Stimulated activated CD8-positive, alpha-beta memory T cell treated with anti-CD3 and anti-CD28 coated beads, Interleukin-12 subunit alpha, Interleukin-12 subunit beta, amount 100 ng/mL, for 24 hours (primary cell): ENCODE measurements around the gene CLASP1.
"Not testable (repeated sequence)": the region's sequence is repeated elsewhere in the genome, so short reads cannot be mapped to it uniquely, and the experiment has no call there.

Source experiments
- DNase-seq: peaks from one replicate; pipeline ENCODE4 v3.0.0-alpha.2; 2020; ENCODE audit errors: extremely low read depth

Gene CLASP1

DNA sequence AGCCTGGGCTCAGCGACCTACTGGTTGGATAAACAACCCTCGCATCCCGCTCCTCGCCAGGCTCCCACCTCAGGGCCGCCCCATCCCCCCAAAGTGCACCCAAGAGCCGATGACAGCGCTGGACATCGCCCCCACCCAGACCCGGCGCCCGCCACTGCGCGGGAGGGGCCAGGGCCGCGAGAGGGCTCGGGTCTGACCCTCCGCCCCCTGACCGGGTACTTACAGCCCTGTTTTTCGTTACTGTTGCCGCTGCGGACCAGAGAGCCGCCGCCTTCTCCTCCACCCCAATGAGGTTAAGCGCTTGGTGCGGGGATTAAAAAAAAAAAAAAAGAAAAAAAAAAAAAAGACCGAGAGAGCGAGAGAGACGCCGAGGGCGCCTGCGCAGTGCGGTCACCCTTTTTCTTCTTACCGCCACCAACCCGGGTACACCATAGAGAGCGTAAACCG, at the start of gene CLASP1:
TSS of gene CLASP1 (minus strand) at position 314 of the 447 bp plus-strand sequence. CDS start 43,567 bp downstream, outside the sequence.
- no peak for DNase-seq

DNA sequence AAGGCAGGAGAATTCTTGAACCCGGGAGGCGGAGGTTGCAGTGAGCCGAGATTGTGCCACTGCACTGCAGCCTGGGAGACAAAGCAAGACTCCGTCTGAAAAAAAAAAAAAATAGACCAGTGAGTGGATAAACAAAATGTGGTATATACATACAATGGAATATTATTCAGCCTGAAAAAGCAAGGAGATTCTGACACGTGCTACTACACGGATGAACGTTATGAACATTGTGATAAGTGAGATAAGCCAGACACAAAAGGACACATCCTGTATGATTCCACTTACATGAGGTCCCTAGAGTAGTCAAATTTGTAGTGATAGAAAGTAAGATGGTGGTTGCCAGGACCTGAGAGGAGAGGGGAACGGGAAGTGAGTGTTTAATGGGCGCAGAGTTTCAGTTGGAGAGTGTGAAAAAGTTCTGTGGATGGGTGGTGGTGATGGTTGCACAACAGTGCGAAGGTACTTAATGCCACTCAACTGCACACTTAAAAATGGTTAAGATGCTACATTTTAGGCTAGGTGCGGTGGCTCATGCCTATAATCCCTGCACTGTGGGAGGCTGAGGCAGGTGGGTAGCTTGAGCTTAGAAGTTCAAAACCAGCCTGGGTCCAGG, 49.2 kb upstream of the CLASP1 start:
- DNase-seq: no peak

DNA sequence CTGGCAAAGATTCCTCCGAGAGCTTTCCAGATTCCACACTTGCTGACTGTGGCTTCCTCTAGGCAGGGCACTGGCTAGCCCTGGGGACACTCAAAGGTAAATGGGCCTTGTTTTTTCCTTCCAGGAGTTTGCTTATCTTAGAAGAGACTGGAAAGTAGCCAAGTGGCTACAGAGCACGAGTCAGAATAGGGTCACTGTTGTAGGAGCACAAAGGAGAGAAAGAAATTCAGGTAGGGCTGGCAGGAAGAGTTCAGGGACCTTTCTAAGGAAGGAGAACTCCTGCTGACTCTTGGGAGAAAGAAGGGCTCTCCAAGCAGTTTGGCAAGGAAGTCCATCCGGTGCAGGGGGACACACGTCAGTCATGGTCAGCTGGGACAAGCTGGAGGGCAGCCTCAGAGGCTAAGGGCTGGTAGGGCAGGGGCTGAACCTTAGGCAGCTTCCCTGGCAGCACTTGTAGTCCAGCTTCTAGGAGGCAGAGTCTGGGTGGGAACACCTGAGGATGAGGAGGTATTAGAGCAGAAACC, 47.9 kb upstream of the CLASP1 start:
- DNase-seq: no peak

DNA sequence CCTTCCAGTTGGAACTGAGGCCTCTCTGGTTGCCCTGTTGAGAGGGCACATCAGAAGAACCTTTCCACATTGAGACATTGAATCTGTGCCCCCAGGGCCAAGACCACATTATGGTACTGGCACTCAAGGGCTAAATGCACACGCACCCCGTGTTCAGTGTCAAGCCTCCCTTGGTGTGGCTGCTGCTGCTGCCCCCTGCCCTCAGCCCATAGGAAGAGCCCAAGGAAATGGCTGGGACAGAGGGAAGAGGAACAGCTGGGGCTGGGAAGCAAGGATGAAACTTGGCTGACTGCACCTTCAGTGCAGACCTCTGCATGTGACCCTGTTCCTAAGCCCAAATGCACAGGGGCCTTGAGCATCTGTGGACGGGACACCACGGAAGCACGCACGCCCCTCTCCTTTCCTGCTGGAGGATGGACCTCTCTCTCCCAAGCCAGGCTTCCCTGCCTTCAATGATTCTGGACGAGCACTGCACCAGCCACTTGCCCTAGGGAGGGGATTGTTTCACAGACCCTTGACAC, 47.2 kb upstream of the CLASP1 start:
- DNase-seq: no peak

DNA sequence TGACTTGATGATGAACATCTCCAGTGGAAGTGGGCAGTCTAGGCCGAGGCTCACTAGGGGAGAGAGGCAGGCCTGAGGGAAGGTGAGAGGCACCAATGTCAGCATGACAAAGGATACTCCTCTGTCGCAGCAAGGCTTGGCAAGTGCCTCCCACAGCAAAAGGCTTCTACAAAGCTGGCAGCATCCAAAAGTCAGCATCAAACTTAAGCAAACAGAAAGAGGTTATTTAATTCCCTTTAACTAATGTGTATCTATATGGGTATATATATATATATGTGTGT, 45.8 kb upstream of the CLASP1 start:
- DNase-seq: no peak

DNA sequence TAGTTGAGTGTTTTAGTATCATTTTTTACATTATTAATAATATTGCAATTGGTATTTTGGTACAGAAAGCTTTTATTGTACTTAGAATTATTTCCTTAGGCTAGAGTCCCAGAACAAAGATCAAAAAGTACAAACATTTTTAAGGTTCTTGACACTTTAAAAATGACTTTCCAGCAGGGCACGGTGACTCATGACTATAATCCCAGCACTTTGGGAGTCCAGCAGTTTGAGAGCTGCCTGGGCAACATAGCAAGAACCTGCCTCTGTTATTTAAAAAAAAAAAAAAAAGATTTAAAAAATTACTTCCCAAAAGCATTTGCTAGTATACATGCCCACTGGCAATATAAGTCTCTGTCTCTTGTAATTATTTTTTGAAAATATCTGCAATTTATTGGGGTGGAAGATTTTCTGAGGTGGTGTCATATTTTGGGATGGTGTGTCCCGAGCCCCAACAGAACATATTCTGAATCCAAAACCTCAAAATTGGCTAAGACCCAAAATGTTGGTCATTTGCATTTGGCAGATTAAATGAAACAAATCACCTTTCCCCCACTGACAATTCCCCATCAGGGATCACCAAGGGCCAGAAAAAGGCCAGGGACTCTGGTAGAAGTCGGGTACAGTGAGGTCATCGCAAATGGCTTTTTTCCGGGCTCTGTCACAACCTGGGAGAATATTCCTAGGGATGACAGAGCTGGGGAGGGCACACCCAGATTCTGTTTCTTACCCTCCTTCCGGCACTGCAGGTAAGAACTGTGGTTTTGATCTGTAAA, 45.3 kb upstream of the CLASP1 start:
- DNase-seq: no peak

DNA sequence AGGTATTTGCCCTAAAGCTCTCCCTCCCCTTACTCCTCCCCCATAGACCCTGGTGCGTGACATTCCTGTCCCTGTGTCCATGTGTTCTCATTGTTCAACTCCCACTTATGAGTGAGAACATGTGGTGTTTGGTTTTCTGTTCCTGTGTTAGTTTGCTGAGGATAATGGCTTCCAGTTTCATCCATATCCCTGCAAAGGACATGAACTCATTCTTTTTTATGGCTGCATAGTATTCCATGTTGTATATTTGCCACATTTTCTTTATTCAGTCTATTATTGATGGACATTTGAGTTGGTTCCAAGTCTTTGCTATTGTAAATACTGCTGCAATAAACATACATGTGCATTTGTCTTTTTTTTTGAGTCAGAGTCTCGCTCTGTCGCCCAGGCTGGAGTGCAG, 41.3 kb upstream of the CLASP1 start:
- not testable (repeated sequence) for DNase-seq

DNA sequence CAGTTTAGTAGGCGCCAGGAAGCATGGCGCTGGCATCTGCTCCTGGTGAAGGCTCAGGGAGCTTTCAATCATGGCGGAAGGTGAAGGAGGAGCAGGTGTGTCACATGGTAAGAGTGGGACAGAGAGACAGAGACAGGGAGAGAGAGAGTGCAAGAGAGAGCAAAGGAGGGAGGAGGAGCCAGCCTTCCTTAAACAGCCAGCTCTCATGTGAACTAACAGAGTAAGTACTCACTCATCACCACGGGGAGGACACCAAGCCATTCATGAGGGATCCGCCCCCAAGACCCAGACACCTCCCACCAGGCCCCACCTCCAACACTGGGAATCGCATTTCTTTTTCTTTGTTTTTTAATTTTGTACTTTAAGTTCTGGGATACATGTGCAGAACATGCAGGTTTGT, 40.8 kb upstream of the CLASP1 start:
- no peak for DNase-seq

DNA sequence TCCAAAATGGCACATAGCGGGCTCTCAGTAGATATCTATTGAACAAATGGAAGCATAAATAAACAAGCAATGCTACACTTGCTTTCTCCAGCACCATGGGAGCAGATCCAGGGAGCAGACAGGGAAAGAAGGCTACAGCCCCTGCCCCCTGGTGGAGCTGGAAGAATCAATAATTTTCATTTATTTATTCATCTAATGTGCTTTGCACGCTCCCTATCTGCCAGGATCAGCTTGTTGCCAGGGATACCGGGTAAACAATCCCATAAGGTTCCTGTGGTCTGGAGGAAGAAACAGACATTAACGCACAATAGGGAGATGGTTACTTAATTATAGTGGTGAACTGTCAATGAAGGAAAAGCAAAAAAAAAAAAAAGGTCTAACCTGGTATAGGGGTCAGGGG, 40.1 kb upstream of the CLASP1 start:
- no peak for DNase-seq

DNA sequence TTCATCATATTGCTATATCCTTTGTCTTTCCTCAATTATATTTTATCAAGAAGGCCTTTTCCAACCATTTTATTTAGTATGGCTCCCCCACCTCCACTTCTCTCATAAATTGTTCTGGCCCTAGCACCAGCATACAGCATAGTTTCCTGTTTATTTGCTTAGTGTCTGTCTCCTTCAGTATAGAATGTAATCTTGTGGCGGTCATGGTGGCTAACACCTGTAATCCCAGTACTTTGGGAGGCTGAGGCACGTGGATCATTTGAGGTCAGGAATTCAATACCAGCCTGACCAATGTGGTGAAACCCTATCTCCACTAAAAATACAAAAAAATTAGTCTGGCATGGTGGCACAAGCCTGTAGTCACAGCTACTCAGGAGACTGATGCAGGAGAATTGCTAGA, 39.6 kb upstream of the CLASP1 start:
- DNase-seq: no peak

DNA sequence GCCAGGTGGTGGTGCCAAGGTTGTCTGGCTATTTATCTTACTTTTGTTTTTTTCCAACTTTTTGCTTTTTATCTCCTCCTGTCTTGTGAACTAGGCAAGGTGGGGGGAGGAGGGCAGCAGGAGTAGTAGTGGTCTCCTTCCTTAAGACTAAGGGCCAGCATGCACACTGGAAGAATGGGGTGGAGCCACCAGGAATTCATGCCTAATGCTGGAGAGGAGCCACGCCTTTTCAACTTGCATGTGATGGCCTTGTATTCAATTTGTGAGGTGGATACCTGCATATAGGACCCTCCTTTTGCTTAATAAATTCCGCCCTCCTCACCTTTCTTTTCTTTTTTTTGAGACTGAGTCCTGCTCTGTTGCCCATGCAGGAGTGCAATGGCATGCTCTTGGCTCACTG, 37.6 kb upstream of the CLASP1 start:
- DNase-seq: no peak

DNA sequence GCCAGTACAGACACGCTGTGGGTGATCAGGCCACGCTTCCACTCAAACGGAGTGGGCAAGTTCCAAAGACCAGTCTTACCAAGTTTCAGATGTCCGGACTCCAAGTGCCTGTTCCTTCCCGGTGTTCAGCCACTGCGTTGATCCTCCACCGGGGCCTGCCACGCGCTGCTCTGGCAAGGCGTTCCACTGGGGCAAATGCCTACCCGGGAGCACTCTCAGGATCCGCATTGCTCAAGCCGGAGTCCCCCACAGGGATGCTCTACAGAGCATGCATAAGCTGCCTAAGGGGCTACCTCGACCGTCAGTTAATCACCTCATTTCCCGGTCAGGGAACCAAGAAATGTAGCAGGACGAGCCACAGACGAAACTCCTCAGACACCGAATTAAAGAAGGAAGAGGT, 37.0 kb upstream of the CLASP1 start:
- no peak for DNase-seq

DNA sequence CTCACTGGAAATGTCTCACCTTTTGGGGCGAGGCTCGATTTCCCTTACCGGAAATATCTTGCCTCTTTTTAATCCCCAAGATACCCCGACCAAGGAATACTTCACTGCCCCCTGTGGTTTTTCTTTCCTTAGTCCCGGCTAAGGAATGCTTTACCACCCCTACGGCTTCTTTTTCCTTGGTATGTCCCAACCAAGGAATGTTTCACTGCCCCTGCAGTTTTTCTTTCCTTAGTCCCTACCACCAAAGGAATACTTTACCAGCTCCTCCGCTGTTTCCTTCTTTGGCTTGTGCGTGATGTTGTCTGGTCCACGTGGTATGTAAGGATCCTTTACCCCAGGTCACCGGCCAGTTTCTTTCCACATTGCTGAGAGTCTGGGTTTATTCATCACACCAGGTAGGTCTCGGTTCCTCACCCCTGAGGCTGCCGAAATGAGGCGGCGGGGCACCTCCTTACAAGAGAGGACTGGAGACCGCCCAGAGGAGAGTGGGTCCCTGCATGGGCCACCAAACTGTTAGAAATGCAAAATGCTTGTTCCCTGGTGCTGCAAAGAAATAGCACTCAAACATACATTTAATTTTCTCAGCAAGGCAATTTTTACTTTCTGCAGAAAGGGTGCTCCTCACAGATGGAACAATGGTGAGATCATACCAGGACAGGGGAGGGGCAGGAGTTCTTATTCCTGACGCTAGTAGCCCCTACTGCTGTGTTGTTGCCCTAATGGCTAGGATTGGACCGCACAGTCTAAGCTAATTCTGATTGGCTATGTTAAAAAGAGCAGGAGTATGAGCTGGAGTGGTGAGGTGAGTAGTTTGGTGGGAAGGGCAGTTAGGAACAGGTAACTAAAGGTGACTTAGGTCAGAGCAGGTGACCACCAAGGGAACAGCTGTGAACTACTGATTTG, 33.4 kb upstream of the CLASP1 start:
- DNase-seq: no peak

DNA sequence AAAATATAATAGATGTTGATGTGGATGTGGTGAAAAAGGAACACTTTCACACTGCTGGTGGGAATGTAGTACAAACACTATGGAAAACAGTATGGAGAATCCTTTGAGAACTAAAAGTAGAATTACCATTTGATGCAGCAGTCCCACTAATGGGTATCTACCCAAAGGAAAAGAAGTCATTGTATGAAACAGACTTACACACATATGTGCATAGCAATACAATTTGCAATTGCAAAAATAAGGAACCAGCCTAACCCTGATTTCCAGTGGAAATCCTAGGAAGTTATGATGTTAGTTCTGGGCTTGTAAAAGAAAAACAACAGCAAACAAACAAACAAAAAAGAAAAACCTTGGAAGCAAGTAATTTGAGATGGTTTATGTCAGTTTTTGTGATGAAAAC, 28.6 kb upstream of the CLASP1 start:
- DNase-seq: no peak

DNA sequence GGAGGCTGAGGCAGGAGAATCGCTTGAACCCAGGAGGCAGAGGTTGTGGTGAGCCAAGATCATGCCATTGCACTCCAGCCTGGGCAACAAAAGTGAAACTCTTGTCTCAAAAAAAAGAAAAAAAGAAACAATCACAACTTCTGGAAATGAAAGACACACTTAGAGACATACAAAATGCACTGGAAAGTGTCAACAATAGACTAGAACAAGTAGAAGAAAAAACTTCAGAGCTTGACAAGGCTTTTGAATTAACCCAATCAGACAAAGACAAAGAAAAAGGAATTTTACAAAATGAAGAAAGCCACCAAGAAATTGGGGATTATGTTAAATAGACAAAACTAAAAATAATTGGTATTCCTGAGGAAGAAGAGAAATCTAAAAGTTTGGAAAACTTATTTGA, 22.4 kb upstream of the CLASP1 start:
- not testable (repeated sequence) for DNase-seq

DNA sequence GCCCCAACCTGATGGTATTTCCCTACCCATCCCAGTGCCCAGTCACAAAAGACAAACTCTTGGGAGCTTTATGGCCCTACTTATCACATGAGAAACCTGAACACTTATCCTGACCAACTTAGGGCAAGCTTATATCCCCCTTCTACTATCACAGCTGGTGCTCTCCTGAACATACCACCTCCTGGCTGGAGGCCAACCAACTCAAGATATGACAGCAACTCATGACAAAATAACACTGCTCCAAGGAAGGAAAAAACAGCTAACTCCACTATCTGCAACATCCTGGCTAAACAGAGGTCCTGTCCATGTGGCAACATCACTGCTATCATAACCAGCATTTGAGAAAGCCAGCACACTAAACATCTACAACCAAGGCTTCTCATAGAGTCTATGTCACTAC, 20.9 kb upstream of the CLASP1 start:
- no peak for DNase-seq

DNA sequence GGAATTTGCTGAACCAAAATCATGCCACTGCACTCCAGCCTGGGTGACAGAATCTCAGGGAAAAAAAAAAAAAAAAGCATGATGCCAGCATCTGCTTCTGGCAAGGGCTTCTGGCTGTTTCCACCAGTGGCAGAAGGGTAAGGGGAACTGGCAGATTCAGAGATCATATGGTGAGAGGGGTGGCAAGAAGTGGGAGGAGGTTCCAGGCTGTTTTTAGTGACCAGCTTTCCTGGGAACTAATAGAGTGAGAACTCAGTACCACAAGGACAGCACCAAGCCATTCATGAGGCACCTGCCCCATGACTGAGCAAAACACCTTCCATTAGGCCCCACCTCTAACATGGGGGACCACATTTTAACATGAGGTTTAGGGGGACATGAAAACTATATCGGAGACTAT, 18.4 kb upstream of the CLASP1 start:
- no peak for DNase-seq

DNA sequence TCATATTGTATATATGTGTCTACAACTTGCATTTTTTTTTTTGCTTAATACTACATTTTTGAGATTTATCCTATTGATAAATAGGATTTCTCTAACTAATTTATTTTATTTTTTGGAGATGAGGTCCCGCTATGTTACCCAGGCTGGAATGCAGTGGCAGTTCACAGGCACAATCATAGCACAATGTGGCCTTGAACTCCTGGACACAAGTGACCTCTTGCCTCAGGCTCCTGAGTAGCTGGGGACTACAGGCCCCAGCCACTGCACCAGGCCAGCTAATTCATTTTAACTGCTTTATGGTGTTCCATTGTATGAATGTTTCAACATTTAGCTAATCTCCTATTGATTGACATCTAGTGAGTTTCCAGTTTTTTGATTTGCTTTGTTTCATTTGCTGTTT, 16.8 kb upstream of the CLASP1 start:
- DNase-seq: no peak

DNA sequence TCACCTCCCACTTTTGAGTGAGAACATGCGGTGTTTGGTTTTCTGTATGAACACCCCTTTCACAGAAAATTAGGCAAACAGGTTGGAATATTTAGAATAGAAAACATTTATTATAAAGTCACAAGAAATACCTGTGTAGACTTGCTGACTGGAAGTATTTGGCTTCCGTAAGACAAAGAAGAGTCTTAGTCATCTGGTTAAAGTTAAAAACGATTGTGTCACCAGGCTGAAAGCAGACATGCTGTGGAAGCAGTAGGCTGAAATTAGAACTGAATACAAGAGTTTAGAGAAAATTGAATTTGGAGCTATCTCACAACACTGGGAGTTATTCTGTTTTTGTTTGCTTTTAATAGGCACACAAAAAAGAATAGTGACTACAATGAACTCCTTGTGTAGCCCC, 16.2 kb upstream of the CLASP1 start:
- no peak for DNase-seq

DNA sequence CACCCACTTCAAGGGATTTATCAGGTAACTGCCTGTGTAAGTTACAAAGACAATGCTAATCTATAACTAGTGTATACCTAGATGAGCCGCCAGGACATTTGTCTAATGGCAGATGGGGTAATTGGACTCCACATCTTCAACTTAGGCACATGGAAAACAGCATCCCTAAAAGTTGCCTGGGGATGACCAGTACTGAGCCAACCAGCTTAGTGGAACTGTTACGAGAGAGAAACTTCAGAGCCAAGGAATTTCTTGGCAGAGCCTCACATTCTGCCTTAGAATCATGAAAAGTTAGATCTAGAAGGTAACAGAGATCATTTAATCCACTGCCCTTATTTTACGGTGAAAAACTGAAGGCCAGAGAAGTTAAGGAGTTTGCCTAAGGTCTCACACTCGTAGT, 15.5 kb upstream of the CLASP1 start:
- no peak for DNase-seq

DNA sequence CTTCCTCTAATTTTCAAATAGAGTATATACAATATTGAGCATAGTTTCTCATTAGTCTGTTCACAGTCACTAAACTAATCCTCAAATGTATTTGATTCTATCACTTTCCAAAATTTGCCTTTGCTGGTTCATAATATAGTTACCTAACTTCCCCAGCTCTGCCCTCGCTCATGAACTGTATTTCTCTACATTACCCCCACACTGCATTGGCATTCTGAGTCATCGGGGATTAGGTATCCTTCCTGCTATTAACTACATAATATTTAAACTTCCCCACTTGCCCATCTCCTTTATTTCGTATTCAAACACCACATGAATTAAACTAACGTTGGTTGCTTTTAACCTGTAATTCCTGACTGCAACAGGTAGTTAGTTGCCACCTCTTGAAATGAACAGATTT, 14.8 kb upstream of the CLASP1 start:
- DNase-seq: no peak

DNA sequence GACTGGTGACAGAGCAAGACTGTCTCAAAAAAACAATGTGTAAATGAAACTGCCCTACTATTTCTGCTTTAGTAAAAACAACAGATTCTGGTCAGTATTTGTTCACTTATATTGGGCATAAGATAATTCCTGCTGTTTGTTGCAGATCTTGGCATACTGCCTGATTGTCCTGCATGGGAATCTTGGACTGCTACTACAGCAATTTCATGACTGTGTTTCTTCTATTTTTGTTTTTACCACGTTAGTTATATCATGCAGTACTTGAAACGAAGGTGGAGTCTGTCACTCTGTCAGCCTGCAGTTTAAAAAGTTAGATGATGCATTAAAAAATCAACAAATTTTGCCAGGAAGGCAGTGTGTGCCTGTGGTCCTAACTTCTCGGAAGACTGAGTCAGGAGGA, 14.2 kb upstream of the CLASP1 start:
- no peak for DNase-seq
